Aorta (tissue), 5 donors: ENCODE data around the gene SHTN1. TPM values are rescaled to one million over a fixed set of nuclear protein-coding genes. Genes with fewer than 3 reads are reported as not detected.

Source experiments
- ATAC-seq: fragments of 200-7000 bp; cut with Tn5 transposase; one replicate; pipeline ENCODE4 v1.9.1; 2022; ENCODE audit warnings: moderate library complexity; ENCODE audit not compliant: low FRiP score
- DNase-seq, 2 donors: peaks; one replicate each; pipeline ENCODE4 v3.0.0-alpha.2; 2020
- H3K27ac ChIP-seq, 2 donors: one replicate each; pipeline ENCODE4 v1.5.1; 2013; ENCODE audit warnings: low read length in 2 of 2, mild to moderate bottlenecking in 2 of 2, moderate library complexity in 2 of 2, control low read depth in 1 of 2, inconsistent platforms in 1 of 2, low read depth in 1 of 2
- H3K27me3 ChIP-seq, 2 donors: one replicate each; pipeline ENCODE4 v1.6.1; 2013; ENCODE audit warnings: control low read depth in 1 of 2, low read length in 1 of 2, mild to moderate bottlenecking in 1 of 2, moderate library complexity in 1 of 2; ENCODE audit not compliant: insufficient read depth in 2 of 2, control insufficient read depth in 1 of 2
- H3K36me3 ChIP-seq, 2 donors: one replicate each; pipeline ENCODE4 v1.6.1; 2013; ENCODE audit warnings: control low read depth in 1 of 2, low read length in 1 of 2, mild to moderate bottlenecking in 1 of 2; ENCODE audit not compliant: insufficient read depth in 2 of 2, control insufficient read depth in 1 of 2
- H3K4me1 ChIP-seq, 2 donors: one replicate each; pipeline ENCODE4 v1.6.1; 2013; ENCODE audit warnings: low read length in 2 of 2, control low read depth in 1 of 2, mild to moderate bottlenecking in 1 of 2, moderate library complexity in 1 of 2; ENCODE audit not compliant: insufficient read depth in 2 of 2, control insufficient read depth in 1 of 2
- H3K4me3 ChIP-seq, 2 donors: one replicate each; pipeline ENCODE4 v1.5.1; 2013; ENCODE audit warnings: low read length in 2 of 2, control low read depth in 1 of 2, mild to moderate bottlenecking in 1 of 2
- H3K9me3 ChIP-seq: one replicate; pipeline ENCODE4 v1.6.1; 2013; ENCODE audit warnings: mild to moderate bottlenecking, low read length; ENCODE audit not compliant: control insufficient read depth
- WGBS, 2 donors: extraction: QIAGEN DNeasy Blood & Tissue Kit; methylation state at CpG; one replicate each; pipeline ENCODE4 v1.1.7; 2013; 5-methylcytosine and 5-hydroxymethylcytosine counted together
- intact Hi-C, 2 donors: fragments of 100-400 bp; cut with DNase I; formaldehyde crosslinking; loops; one replicate each; pipeline versions ENCODE4 v1.14.2 to v1.15.0; 2022
- polyA plus RNA-seq, 2 donors: library from polyadenylated mRNA; stranded (reverse); fragments of 200-250 nt; gene quantifications; one replicate each; pipeline ENCODE4 v1.2.3, GENCODE V29; 2013
- total RNA-seq, 2 donors: library from RNA; stranded (reverse); fragmentation: NEBNext Ultra II Directional; extraction: Animal tissue kit (Norgen Biotek cat#: 25700); gene quantifications; one replicate each; pipeline ENCODE4 v1.2.1, GENCODE V29; 2021
- donor health status: healthy with polysubstance abuse.
- donor health status: Bipolar disorder and iron deficiency.
- donor health status: DM: no; HTN: no; CAD: no.
- donor health status: DM: no; HTN: no; CAD: no.
- donor health status: DM: yes; HTN: yes; CAD: no.

Gene SHTN1
- total and polyA plus RNA-seq, 4 donors: 4.9 to 26.1 (median 16.0) TPM

DNA sequence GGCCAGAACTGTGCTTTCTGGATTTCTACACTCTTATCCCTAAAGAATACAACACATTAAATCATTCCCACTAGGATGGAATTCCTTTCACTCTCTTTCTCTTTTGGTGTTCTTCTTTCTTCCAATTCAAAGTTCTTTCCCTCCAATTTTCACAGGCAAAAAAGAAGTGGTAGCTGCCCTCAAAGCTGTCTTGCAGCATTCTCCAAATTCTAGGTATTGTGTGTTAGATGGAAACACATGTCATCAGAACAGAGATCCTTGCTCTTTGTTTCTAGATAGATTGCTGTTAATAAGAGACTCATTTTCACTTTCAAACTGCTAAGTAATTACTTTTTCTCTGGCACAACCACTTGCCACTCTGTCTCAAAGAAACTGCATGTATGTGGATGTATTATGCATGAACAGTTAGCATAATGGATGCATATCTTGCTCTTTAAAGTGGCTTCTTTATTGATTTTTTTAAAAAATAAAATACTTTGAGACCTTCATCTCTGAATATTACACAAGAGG lies 31.0 kb downstream of the SHTN1 start:
- no peak overlapping the region for H3K27ac ChIP-seq
- no peaks in the 10 kb centered on the region for H3K4me1 ChIP-seq
- no peak for DNase-seq
- no peaks in the 10 kb centered on the region for H3K9me3 ChIP-seq
- H3K36me3 ChIP-seq: peaks cover 0 to 2% of the 10 kb centered on the region in 2 donors
- intact Hi-C loops: no loop called here
- no peaks in the 10 kb centered on the region for H3K27me3 ChIP-seq
- ATAC-seq: no peak
- no peak overlapping the region for H3K4me3 ChIP-seq

DNA sequence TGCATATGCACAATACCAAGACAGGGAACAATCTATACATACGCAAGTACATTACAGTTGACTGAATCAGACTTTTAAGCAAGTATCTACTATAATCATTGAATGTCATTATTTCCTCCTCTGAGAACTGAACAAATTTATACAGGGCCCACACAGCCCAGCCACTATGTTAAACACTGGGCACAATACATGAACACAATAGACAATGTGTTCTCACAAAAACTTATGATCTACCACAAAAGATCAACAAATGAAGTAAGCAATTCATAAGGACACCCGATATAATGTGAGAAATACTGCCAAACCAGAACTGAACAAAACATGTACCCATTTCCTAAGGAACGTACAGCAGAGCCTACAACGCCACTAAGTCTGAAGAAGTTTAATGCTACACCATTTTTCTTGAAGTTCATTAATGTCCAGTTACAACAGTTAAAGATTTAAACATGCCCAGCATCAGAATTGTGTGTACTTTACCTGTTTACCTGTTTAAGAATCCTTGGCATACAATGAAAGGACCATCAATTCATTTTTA lies 31.5 kb downstream of the SHTN1 start:
- H3K27ac ChIP-seq: no peak overlapping the region
- intact Hi-C loops: no loop called here
- 92 to 98% methylated on average over 4 of the region's 4 CpGs for WGBS, 2 donors
- H3K36me3 ChIP-seq: peaks cover 0 to 2% of the 10 kb centered on the region in 2 donors
- ATAC-seq: no peak
- no peaks in the 10 kb centered on the region for H3K27me3 ChIP-seq
- H3K4me1 ChIP-seq: no peaks in the 10 kb centered on the region
- no peaks in the 10 kb centered on the region for H3K9me3 ChIP-seq
- DNase-seq: no peak
- H3K4me3 ChIP-seq: no peak overlapping the region

DNA sequence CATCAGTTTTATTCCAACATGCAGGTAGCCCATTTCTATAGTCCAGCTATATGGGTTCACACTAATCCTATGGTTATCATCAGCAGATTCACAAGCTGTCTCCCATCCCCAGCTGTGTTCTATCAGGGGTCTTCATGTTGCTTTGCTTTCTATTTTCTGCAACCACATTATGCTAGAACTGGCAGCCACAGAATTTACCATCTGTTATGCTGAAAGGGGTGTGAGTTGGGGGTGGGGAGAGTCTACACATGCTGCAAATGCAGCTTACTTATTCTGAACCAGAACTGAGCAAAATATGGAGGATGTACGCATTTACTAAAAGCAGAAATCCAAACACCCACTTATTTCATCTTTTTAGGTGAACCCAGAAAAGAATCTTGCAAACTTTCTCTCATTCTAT lies 32.9 kb downstream of the SHTN1 start:
- Histone ChIP-seq H3K36me3 (peaks cover 0 to 2% of the 10 kb centered on the region in 2 donors), H3K27ac (no peak overlapping the region), H3K4me1 (no peaks in the 10 kb centered on the region), H3K4me3 (no peak overlapping the region), H3K27me3 (no peaks in the 10 kb centered on the region), H3K9me3 (no peaks in the 10 kb centered on the region)
- WGBS, 2 donors: 96 to 100% methylated on average over 1 of the region's 1 CpG
- intact Hi-C loops: no loop called here
- ATAC-seq (no peak), DNase-seq (no peak)

DNA sequence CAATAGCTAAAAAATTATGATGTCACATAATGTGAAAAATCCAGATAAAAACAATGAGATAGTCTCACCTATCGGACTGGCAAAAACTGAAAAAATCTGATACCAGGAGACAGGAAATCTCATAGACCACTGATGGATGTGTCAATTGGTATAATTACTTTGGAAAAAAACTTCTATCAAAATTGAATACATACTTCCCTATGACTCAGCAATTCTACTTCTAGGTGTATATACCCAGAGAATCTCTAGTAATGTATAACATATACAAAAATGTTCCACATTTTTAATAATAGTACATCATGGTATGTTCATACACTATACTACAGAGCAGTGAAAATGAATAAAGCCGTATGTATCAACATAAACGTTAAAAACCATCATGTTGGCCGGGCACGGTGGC lies 34.9 kb downstream of the SHTN1 start:
- no peaks in the 10 kb centered on the region for H3K9me3 ChIP-seq
- H3K27me3 ChIP-seq: no peaks in the 10 kb centered on the region
- 97% methylated on average over 5 of the region's 5 CpGs for WGBS, 2 donors
- no peaks in the 10 kb centered on the region for H3K4me1 ChIP-seq
- peaks cover 0 to 2% of the 10 kb centered on the region in 2 donors for H3K36me3 ChIP-seq
- no peak overlapping the region for H3K27ac ChIP-seq
- no peak for ATAC-seq
- intact Hi-C loops: no loop called here
- DNase-seq: no peak
- no peak overlapping the region for H3K4me3 ChIP-seq

DNA sequence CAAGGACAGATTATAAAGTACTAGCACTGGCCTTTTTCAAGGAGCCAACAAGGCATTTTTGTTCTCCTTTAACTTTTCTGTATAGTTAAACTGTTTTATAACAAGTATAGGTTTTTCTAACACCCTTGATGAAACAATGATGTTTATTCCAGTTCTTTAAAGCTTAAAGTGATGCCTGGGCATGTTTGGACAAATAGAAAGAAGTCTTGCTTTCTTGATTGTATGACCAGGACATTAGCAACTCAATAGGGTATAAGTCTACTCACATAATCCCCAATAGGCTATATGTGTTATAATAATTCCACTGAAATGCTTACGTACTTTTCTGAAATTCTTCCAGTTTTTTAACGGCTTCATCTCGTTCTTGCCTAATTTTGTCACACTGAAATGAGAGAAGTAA lies 36.7 kb downstream of the SHTN1 start:
- intact Hi-C loops: no loop called here
- 95% methylated on average over 3 of the region's 3 CpGs for WGBS, 2 donors
- Histone ChIP-seq H3K9me3 (no peaks in the 10 kb centered on the region), H3K4me1 (no peaks in the 10 kb centered on the region), H3K27me3 (no peaks in the 10 kb centered on the region), H3K4me3 (no peak overlapping the region), H3K36me3 (peaks cover 0 to 2% of the 10 kb centered on the region in 2 donors), H3K27ac (no peak overlapping the region)
- ATAC-seq (no peak), DNase-seq (no peak)

DNA sequence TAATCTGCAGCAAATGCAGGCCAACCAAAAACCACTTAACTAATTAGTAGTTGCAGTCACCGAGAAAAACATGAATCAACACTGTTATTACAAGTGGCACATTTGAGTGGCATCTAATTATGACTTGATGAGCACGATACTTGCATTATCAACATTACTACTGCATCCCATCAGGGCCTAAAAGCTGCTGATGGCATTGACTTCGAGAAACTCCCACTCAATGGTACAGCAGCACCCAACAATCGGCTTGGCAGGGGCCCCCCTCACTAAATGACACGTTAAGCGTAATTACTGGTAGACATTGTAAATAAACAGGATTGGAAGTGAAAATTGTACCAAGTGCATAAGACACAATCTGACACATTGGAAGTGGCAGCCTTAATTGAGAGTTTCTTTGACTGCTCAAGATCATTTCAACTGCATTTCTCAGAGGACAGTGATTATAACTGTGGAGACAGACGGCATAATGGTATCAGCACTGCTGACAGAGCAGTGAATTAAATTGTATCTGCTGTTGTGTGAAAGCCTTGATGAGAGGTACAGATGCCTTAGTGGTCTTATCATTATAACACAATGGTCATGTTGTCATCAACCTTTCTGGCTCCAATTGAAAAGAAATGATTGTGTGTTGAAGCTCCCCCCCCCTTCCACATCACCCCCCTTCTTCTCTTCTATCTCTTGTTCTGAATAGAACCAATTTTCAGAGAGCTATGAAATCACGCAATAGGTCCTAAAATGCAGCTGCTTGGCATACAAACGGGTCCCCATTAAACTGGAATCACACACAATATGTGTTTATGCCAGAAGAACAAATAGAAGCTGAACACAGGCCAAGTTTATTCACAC lies 43.4 kb downstream of the SHTN1 start:
- H3K4me1 ChIP-seq: no peaks in the 10 kb centered on the region
- no peaks in the 10 kb centered on the region for H3K27me3 ChIP-seq
- intact Hi-C loops: no loop called here
- ATAC-seq: no peak
- DNase-seq: no peak
- H3K4me3 ChIP-seq: no peak overlapping the region
- 87 to 91% methylated on average over 9 of the region's 9 CpGs for WGBS, 2 donors
- no peak overlapping the region for H3K27ac ChIP-seq
- H3K36me3 ChIP-seq: peaks cover 0 to 1% of the 10 kb centered on the region in 2 donors
- H3K9me3 ChIP-seq: no peaks in the 10 kb centered on the region

DNA sequence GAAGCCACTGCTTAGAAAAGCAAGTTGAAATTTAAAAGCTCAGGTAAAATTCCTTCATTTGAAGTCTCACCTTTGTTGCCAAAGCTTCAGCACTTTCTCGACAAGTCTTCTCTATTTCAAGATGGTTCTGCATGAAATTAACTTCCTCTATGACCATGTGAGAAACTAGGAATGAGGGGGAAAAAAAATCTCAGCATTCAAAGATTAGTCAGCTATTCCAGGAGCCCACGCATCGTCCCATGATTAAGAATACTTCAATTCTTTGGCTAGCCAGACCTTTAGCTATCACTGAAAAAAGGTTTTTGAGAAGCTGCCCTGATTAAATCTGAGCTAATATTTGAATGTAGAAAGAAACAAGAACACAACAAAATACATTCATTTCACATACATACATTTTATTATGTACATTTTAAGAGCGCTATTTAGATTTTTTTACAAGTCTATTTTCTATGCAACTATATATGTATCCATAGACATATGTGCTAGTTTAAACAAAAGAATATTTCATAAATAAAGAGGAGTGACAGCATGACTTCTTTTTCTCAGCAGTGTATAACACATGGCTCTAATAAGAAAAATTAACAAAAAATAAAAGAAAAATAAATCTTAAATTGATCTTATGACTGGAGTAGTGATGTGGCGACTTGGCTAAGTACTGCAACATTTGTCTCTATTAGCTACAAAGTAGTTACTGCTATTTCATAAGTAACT lies 44.8 kb downstream of the SHTN1 start:
- no peak overlapping the region for H3K27ac ChIP-seq
- WGBS, 2 donors: 63 to 79% methylated on average over 5 of the region's 5 CpGs
- ATAC-seq (no peak), DNase-seq (no peak)
- intact Hi-C loops: no loop called here
- no peak overlapping the region for H3K4me3 ChIP-seq
- H3K4me1 ChIP-seq: no peaks in the 10 kb centered on the region
- no peaks in the 10 kb centered on the region for H3K27me3 ChIP-seq
- no peaks in the 10 kb centered on the region for H3K9me3 ChIP-seq
- H3K36me3 ChIP-seq: peaks cover 0 to 1% of the 10 kb centered on the region in 2 donors

DNA sequence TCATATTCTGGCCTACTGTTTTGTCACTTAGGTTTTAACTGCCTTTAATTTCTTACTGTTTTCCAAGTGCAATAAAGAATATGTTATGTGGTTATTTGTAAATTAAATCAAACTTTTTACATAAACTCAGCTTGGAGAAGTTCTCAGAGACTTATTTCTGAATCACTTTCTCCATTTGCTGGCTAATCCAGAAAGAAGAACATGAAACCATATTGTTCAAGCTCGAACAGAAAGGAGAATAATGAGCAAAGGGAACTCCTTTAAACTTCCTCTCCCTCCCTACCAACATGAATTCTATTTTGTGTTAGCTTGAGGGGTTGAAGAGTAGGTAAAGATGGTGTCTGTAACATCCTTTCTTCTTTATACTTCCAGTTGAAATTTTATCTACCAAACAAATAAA lies 52.3 kb downstream of the SHTN1 start:
- intact Hi-C loops: no loop called here
- Histone ChIP-seq H3K27ac (no peak overlapping the region), H3K36me3 (peaks cover 1 to 3% of the 10 kb centered on the region in 2 donors), H3K4me1 (no peaks in the 10 kb centered on the region), H3K4me3 (no peak overlapping the region), H3K9me3 (no peaks in the 10 kb centered on the region), H3K27me3 (no peaks in the 10 kb centered on the region)
- WGBS, 2 donors: 59 to 61% methylated on average over 1 of the region's 1 CpG
- DNase-seq (no peak), ATAC-seq (no peak)
